OCI-LY3 (cell line): ENCODE measurements around the gene KAZN.

Experiments
- EZH2phosphoT487 ChIP-seq: fragments of 200-600 bp; shearing (Covaris generic); IDR thresholded peaks from 2 replicates; pipeline ENCODE4 v1.6.1; 2018; ENCODE audit warnings: antibody characterized with exemption, mixed run types, low read depth
- TF ChIP-seq, protein P1 (sequence below): fragments of 200-600, 300-600 bp; sonication (generic); IDR thresholded peaks from 2 replicates; pipeline ENCODE4 v1.5.1; 2014; ENCODE audit warnings: antibody characterized with exemption, low read length, low read depth

DNA sequence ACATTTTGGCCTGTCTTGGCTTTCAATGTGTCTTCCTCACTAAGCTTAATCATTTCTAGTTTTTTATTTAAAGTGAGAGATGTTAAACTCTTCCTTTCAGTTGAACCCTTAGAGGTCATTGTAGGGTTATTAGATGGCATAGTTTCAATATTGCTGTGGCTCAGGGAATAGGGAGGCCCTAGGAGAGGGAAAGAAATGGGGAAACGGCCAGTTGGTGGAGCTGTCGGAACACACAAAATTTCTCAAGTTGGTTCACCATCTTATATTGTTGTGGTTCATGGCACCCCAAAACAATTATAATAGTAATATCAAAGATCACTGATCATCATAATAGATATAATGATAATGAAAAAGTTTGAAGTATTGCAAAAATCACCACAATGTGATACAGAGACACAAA, 31.4 kb upstream of the KAZN start:
- TF ChIP-seq, protein P1, sequence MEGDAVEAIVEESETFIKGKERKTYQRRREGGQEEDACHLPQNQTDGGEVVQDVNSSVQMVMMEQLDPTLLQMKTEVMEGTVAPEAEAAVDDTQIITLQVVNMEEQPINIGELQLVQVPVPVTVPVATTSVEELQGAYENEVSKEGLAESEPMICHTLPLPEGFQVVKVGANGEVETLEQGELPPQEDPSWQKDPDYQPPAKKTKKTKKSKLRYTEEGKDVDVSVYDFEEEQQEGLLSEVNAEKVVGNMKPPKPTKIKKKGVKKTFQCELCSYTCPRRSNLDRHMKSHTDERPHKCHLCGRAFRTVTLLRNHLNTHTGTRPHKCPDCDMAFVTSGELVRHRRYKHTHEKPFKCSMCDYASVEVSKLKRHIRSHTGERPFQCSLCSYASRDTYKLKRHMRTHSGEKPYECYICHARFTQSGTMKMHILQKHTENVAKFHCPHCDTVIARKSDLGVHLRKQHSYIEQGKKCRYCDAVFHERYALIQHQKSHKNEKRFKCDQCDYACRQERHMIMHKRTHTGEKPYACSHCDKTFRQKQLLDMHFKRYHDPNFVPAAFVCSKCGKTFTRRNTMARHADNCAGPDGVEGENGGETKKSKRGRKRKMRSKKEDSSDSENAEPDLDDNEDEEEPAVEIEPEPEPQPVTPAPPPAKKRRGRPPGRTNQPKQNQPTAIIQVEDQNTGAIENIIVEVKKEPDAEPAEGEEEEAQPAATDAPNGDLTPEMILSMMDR = no peak
- TF ChIP-seq EZH2phosphoT487 = no peak
